Right atrium auricular region (tissue), 2 donors: ENCODE results near the gene HOXC5. TPM values are rescaled to one million over a fixed set of nuclear protein-coding genes. Genes with fewer than 3 reads are reported as not detected.

Source experiments
- DNase-seq: peaks from one replicate; pipeline ENCODE4 v3.0.0-alpha.2; 2019; ENCODE audit warnings: low spot score
- H3K27ac ChIP-seq, 2 donors: fragments of 200-600 bp; sonication (generic); 1 replicate in 1 of 2; 2 replicates in 1 of 2; pipeline ENCODE4 v1.5.1; 2016 to 2019
- H3K27me3 ChIP-seq, 2 donors: fragments of 200-600 bp; sonication (generic); one replicate each; pipeline versions ENCODE4 v1.5.1 to v1.6.0; 2017 to 2019
- H3K36me3 ChIP-seq: fragments of 200-600 bp; sonication (generic); one replicate; pipeline ENCODE4 v1.5.1; 2016
- H3K4me1 ChIP-seq, 2 donors: fragments of 200-600 bp; sonication (generic); one replicate each; pipeline versions ENCODE4 v1.5.1 to v1.6.0; 2017 to 2019
- H3K4me3 ChIP-seq, 2 donors: fragments of 200-600 bp; sonication (generic); 1 replicate in 1 of 2; 2 replicates in 1 of 2; pipeline ENCODE4 v1.5.1; 2017 to 2019; ENCODE audit warnings: mild to moderate bottlenecking in 1 of 2, moderate library complexity in 1 of 2
- H3K9me3 ChIP-seq, 2 donors: fragments of 200-600 bp; sonication (generic); one replicate each; pipeline ENCODE4 v1.5.1; 2019
- total RNA-seq, 2 donors: library from RNA; depleted of rRNA; stranded (reverse); fragments of >200 nt; gene quantifications; one replicate each; pipeline ENCODE4 v1.1.0, GENCODE V29; 2016
- TF ChIP-seq, protein P1 (sequence below), 2 donors: fragments of 200-600 bp; sonication (generic); IDR thresholded peaks; one replicate each; pipeline ENCODE4 v1.5.1; 2019; ENCODE audit warnings: antibody characterized with exemption in 2 of 2

Gene HOXC5
- total RNA-seq, 2 donors from 2014 or later, result 0.33 TPM; not detected in 1

DNA sequence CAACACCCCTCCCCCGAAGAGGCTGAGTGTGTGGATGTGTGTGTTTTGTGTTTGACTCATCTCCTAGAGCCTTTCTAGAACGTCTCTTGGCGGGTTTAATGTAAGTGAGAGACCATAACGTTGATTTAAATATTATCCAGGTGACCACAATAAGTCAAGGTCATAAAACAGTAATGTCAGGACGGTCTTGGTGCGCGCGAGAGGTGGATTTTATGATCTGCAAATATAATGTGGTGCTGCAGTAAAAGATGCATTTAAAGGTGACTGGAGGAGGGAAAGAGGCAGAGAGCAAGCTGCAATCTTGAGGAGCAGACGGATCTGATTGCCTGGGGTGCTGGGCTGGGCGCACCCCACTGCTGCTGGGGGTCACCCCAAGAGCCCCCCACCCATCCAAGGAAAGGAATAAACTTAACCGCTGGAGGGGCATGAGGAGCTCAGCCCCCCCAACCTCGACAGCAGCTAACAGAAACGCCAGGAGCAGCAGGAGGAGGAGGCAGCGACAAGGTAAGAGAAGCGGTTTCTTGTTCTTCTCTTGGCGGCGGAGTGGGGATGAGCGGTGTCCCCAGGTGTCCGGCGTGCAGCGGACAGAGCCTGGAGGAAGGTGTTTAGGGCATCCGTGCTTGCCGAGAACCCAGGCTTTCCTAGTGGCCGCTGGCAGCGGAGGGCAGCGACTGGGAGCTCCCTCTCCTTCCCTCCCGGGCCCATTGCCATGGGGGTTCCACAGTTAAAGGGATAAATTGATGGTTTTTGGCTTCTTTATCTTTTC lies 42.4 kb upstream of the HOXC5 start:
- Histone ChIP-seq H3K27me3 (peaks cover 74 to 95% of the 10 kb centered on the region in 2 donors), H3K4me1 (peaks cover 0 to 30% of the 10 kb centered on the region in 2 donors), H3K4me3 (no peak overlapping the region), H3K9me3 (no peaks in the 10 kb centered on the region), H3K36me3 (no peaks in the 10 kb centered on the region), H3K27ac (no peak overlapping the region)
- no peak for DNase-seq
- TF ChIP-seq, protein P1, sequence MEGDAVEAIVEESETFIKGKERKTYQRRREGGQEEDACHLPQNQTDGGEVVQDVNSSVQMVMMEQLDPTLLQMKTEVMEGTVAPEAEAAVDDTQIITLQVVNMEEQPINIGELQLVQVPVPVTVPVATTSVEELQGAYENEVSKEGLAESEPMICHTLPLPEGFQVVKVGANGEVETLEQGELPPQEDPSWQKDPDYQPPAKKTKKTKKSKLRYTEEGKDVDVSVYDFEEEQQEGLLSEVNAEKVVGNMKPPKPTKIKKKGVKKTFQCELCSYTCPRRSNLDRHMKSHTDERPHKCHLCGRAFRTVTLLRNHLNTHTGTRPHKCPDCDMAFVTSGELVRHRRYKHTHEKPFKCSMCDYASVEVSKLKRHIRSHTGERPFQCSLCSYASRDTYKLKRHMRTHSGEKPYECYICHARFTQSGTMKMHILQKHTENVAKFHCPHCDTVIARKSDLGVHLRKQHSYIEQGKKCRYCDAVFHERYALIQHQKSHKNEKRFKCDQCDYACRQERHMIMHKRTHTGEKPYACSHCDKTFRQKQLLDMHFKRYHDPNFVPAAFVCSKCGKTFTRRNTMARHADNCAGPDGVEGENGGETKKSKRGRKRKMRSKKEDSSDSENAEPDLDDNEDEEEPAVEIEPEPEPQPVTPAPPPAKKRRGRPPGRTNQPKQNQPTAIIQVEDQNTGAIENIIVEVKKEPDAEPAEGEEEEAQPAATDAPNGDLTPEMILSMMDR (IDR thresholded peaks at IDR 0.05), result no peak

DNA sequence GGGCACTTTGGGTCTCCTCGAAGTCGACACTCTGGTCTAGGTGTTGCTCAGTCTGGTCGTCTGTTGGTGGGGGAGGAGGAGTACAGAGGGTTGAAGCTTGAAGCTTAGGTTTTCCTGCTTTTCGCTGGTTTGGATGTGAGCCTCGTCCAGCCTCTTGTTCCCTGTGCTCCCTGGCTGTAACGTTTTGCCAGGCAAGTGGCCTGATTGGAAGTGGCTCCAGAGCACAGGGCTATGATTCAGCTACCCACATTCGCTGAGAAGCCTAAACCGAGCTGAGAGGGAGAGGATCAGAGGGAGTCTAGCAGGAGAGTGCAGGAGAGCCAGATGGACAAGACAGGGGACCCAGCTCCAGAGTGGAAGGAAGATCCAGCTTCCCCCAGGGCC lies 41.8 kb upstream of the HOXC5 start:
- Histone ChIP-seq H3K4me1 (peaks cover 0 to 30% of the 10 kb centered on the region in 2 donors), H3K4me3 (no peak overlapping the region), H3K9me3 (no peaks in the 10 kb centered on the region), H3K27me3 (peaks cover 74 to 92% of the 10 kb centered on the region in 2 donors), H3K36me3 (no peaks in the 10 kb centered on the region), H3K27ac (no peak overlapping the region)
- no peak for DNase-seq
- TF ChIP-seq, protein P1 (IDR thresholded peaks at IDR 0.05), result no peak

- no peak overlapping the region for H3K27ac ChIP-seq
- H3K27me3 ChIP-seq, result peaks cover 74 to 92% of the 10 kb centered on the region in 2 donors
Measured at GRCh38 chr12:53992377-53992889, 40.4 kb upstream of the HOXC5 start.

DNA sequence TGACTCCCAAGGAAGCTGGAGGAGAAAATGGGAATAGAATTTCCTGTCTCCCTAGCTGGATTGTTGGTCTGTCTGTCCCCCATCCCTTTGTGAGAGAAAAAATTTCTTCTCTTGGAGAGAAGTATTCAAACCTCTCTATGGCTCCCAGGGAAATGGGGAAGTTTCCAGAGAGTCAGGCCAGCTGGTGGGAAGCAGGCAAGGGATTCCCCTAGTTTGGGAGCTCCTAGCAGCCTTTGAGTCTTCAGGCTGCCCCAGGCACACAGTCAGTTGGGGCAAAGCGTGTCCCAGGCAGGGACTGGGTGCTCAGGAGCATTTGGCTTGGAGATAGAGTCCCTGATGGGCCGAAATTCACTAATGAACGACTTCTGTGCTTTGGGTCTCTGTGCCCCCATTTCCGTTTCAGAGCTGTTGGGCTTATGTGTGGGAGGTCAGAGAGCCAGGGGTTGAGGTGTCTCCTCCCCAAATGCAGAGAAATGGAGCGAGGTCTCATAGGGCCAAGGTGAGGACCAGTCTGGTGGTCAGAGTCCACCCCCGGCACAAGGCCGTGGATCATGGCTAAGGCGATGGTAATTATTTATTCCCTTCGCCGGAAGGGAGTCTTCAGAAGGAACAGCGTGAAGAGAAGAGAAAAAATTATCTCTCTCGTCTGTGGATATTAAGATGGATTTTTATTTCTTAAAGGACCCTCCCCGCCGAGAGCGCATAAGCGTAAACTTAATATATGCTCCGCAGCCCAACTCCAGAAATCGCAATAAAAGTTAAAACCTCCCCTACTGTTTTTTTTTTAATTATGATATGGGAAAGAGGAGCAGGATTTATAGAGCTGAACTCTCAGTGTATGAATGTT lies 39.5 kb upstream of the HOXC5 start:
- Histone ChIP-seq H3K9me3 (no peaks in the 10 kb centered on the region), H3K4me1 (peaks cover 0 to 28% of the 10 kb centered on the region in 2 donors), H3K27me3 (peaks cover 69 to 93% of the 10 kb centered on the region in 2 donors), H3K36me3 (no peaks in the 10 kb centered on the region), H3K27ac (no peak overlapping the region), H3K4me3 (no peak overlapping the region)
- TF ChIP-seq, protein P1 (IDR thresholded peaks at IDR 0.05), result no peak
- DNase-seq, result no peak

More at GRCh38 chr12:53992377-53992889, 40.4 kb upstream of the HOXC5 start:
- no peak for DNase-seq
- Histone ChIP-seq H3K9me3 (no peaks in the 10 kb centered on the region), H3K4me3 (no peak overlapping the region), H3K4me1 (peaks cover 0 to 28% of the 10 kb centered on the region in 2 donors), H3K36me3 (no peaks in the 10 kb centered on the region)
- TF ChIP-seq, protein P1 (IDR thresholded peaks at IDR 0.05), result no peak

- peaks cover 0 to 28% of the 10 kb centered on the region in 2 donors for H3K4me1 ChIP-seq
- H3K4me3 ChIP-seq, result no peak overlapping the region
- TF ChIP-seq, protein P1 (IDR thresholded peaks at IDR 0.05), result no peak
- no peak for DNase-seq
- H3K27ac ChIP-seq, result no peak overlapping the region
- H3K36me3 ChIP-seq, result no peaks in the 10 kb centered on the region
- no peaks in the 10 kb centered on the region for H3K9me3 ChIP-seq
- H3K27me3 ChIP-seq, result peaks cover 67 to 93% of the 10 kb centered on the region in 2 donors
Measured at GRCh38 chr12:53994009-53994263, 38.9 kb upstream of the HOXC5 start.
